HG03280 (cell line): Measurements from ENCODE around the gene ETS1.
A peak's percentile ranks its signal among the peaks of the same experiment; 100 is the strongest.

ENCODE experiments used
- ATAC-seq: cut with Tn5 transposase; IDR thresholded peaks from one replicate; pipeline ENCODE4 v1.9.1; 2021; ENCODE audit warnings: mild to moderate bottlenecking, moderate library complexity; ENCODE audit not compliant: unreplicated experiment

Gene ETS1, protein sequence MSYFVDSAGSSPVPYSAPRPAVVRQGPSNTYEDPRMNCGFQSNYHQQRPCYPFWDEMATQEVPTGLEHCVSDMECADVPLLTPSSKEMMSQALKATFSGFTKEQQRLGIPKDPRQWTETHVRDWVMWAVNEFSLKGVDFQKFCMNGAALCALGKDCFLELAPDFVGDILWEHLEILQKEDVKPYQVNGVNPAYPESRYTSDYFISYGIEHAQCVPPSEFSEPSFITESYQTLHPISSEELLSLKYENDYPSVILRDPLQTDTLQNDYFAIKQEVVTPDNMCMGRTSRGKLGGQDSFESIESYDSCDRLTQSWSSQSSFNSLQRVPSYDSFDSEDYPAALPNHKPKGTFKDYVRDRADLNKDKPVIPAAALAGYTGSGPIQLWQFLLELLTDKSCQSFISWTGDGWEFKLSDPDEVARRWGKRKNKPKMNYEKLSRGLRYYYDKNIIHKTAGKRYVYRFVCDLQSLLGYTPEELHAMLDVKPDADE

DNA sequence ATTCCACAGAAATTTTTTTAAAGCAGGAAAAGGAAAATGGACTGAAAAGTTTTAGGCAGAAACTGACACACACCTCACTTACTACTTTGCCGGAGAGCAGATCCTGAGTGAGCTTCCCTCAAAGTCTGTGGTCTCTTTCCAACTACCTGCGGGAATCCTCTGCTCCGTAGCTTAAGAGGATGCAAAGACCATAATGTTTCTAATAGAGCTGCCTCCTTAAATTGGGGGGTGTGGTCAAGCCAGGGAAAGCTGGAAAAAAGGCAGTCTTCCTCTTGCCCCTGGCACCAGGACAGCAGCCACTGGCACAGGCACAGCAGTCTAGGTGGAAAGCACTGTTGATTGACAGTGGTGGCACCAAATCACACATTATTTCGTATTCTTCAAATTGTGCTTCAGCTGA, at the start of gene ETS1:
Gene ETS1 (minus strand): TSS at position 144 of the 400 bp plus-strand sequence. CDS start 14,428 bp downstream, outside the sequence.
- no peak for ATAC-seq

DNA sequence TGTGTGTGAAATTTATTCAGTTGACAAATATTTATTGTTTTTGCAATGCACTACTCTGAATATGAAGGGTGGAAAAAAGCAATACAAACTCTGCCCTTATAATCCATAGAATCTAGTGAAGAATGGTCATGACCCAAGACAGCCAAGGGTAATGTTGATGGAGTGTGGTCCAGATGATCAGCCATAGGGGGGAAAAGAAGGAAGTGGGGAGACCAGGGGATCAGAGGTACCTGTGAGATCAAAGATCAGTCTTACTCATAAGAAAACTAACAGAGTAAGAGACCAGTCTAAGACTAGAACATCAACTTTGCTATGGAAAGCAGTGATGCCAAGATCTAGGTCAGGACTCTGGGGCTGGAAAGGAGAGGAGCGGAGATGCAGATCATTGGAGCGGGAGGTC, 47.0 kb upstream of the ETS1 start:
- ATAC-seq, result no peak

DNA sequence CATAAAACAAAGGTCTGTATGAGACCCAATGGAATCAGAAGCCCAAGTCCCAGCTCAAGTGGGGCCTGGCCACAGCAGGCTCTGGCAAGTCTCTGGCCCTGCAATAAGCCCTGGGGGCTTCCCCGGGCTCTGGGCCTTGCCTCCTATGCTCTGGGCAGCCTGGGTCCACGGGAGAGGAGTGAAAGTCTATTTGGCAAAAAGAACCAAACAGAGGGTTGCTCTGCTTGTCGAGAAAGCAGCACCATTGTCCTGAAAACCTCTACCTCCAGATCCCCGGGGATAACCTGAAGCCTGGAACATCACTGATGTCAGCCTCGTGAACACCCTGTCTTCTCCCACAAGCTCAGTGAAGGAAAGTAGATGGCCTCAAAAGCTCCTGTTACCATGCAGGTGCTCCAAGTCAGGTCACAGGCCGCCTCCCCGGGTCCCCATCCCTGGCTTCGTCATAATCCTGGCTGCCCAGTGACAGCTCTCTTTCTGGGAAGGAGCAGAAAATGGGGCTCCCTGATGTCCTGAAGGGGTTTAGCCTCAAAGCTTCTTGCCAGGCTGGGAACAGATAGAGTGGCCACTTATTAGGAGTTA, 46.1 kb upstream of the ETS1 start:
- ATAC-seq, result no peak

DNA sequence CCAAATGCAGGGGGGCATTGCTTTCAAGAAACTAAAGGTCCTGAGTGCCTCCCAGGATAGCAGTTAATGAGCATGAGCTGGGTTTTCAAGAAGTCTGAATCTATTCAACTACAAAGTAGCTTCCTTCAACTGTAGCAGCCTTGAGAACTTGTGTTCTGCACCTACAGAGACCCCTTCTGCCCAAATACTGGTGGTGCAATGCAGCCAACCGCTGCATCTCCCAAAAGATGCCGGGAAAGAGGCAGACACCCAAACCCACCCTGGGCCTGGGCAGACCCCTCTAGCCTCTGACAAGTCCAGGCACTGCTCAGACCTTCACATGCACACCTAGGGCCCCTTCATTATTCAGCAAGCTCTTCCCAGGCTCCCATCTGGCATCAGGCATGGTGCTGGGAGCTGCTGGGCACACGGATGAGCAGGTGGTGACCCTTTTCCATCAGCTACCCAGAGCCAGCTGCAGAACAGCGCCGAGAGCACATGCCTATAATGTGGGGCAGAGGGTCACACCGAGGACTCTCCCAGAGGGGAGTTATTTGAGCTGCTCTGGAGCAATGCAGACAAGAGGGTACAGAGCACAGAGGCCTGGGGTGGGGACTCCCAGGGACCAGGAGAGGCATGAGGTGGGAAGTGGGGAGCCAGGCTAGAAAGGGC, 44.9 kb upstream of the ETS1 start:
- ATAC-seq, result no peak

DNA sequence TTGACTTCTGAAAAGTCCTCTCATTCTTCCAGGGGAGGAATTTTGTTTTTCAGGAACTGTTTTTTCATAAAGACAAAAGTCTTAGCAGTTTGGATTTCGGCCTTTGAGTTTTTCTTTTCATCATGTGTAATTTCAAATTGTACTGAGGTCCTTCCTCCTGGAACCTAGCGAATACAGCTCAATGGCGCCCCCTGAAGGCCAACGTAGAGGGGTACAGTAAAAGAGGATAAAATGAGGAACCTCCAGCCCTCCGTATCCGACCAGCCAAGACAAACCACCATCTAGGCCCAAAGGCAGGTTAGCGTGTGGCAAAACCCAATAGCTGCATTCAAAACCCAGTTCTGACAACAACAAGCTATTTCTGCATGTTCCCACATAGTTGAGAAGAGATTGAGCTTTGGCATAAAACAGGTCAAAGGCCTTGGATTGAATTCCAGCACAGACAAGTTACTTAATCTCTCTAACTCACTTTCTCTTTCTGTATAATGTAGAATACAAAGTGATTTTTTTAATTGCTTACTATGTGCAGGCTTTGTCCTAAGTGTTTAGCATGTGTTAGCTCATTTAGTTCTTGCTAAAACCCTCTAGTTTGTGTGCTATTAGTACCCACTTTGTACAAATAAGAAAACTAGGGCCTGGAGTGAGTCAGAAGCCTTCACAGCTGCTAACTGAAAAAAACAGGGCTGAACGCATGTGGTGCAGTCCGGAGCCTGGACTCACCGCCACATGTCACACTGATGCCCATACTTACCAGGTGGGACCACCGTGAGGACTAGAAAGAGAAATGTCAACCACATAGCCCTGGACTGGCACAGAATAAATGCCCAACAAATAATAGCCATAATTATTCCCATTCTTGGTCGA, 43.2 kb upstream of the ETS1 start:
- peak; percentile 64 for ATAC-seq

DNA sequence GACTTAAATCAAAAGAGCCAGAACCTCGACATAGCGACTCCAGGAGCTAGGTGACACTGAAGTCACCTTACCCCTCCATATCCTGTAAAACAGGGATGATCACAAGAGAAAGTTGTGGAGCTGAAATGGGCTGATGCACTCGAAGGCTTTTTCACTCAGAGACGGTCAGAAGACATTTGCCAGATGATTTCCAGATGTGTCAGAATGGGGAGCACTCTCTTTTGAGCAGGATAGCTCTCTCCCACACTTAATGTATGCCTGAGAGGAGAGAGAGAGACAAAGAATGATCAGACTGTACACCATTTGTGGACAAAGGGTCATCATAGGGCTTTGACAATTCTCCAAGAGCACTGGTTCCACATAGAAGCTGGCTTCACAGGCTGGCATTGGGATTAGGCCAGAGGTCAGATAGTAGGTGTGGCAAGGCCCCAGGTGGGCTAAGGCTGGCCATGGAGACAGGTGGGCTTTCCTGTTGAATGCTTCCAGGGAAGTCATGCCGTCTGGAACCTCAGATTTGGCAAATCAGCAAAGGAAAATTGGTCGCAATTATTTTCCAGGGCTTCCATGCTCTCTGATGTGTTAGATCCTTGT, 42.3 kb upstream of the ETS1 start:
- ATAC-seq, result no peak

DNA sequence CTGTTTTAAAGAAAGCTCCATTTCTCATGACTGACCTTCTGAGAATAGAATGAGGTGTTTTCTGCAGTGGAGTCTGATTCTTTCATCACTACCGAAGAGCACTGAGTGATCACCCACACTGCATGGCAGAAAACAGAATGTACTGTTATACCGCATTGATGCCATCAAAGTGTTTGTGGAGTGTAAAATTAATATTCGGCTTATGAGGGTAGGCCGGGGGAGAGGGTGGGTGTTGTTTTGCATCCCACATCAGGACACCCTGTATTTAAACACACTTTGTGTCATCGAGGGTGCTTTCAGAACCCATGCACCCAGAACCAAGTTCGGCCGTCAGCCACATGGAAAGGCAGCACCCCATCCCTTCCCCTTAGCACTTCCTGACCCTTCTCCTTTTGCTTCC, 41.3 kb upstream of the ETS1 start:
- no peak for ATAC-seq

DNA sequence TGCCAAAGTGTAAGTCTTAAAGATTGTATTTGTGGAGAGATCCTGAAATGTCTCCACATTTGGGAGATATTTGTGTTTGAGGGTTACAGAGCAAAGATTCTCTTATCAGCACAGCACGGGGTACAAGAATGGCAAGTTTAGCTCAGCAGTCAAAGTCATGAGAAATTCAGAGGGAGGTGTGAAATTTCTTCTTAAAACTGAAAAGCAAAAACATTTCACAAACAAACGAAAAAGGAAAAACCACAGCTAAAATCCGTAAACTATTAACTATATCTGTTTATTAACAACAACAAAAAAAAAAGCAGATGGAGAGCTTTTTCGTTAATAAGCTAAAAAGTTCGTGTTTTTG, 40.9 kb upstream of the ETS1 start:
- peak; percentile 10 for ATAC-seq

DNA sequence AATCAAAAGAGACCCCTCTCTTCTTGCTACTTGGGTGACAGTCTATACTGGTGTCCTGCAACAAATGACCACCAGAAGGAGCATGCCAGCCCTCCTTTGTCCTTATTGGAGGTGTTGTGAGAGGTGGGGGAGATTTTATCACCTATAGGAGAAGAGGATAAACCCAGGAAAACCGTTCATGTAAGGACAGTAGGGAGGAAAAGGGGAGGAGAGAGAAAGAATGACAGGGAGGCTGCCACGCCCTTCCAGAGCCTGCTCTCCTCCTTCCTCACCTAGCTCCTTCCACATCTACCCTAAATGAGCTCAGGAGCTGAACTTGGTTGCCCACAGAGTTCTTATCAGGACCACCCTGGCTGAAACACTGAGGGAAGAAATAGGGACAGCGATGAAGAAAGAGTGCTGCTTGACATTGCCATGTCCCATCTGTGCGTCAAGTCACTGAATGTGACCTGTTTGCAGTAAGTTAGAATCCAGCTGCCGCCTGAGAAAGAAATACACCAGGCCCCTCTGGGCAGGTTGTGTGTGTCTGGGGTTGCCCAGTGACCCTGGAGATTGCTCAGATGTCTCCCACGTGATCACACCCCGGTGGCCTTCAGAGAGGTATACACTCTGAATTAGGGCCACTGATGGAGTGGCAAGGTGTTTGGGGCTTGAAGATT, 40.4 kb upstream of the ETS1 start:
- peak; percentile 35 for ATAC-seq

DNA sequence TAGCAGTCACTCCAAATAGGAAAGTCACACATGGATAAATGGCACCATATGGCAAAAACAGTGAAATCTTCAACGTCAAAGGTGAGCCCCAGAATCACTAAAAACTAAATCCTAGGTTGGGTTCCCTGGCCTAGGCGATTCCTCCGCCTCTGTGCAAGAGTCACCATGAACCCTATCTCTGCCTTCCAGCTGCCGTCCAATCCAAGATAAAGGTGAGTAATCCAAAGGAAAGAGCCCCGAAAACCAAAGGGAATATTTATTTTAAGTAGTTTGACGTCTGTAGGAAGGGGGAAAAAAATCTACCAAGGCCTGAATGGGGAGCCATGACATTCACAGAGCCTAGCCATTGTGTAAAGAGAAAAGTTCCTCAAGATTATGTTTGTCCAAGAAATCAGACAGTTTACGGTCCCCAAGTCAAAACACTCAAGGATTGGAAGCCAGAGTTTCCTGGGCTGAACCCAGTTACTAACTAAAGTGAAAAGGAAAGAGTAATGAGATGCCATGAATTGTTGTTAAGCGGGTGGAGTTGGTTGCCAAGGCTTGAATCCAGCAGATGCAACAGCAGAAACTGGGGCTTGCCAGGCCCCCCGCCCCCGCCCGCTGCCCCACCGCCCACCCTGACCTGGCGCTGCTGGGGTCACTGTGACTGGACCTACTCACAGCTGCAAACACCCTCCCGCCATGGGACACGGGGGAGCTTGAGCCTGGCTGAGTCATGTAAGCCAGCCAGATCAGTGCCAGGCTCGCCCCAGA, 39.7 kb upstream of the ETS1 start:
- no peak for ATAC-seq

DNA sequence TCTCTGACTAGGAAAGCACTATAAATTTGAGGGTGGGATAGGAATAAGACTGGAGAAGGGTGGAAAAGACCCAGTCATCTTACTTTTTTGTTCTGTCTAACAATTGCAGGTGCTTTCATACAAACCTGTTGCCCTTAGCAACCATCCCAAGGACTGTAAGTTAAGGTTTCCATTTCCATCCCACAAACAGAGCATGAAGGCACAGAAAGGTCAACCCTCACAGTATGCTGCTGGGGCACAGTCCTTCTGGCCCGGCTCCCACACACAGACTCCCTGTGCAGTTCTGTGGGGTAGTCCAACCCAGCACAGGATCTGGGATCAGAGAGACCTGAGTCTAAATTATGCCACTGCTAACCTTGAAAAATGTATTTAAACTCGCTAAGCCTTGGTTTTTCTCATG, 38.4 kb upstream of the ETS1 start:
- ATAC-seq, result no peak

DNA sequence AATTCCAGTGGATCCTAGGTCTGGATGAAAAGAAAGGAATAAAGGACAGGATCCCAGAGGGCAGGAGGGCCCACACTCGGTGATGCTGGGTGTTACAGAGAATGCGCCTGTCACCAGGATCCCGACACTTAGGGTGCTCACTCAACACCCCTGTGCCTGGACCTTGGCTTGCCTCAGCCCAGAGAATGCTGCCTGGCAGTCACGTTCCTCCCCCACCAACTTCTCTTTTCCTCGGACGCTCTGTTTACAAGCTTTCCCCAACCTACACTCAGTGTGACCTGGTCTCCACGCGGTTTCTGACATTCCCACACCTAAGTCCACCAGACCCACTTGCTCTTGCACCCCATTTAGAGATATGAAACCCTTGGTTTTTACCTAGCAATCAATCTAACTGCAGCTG, 38.0 kb upstream of the ETS1 start:
- no peak for ATAC-seq

DNA sequence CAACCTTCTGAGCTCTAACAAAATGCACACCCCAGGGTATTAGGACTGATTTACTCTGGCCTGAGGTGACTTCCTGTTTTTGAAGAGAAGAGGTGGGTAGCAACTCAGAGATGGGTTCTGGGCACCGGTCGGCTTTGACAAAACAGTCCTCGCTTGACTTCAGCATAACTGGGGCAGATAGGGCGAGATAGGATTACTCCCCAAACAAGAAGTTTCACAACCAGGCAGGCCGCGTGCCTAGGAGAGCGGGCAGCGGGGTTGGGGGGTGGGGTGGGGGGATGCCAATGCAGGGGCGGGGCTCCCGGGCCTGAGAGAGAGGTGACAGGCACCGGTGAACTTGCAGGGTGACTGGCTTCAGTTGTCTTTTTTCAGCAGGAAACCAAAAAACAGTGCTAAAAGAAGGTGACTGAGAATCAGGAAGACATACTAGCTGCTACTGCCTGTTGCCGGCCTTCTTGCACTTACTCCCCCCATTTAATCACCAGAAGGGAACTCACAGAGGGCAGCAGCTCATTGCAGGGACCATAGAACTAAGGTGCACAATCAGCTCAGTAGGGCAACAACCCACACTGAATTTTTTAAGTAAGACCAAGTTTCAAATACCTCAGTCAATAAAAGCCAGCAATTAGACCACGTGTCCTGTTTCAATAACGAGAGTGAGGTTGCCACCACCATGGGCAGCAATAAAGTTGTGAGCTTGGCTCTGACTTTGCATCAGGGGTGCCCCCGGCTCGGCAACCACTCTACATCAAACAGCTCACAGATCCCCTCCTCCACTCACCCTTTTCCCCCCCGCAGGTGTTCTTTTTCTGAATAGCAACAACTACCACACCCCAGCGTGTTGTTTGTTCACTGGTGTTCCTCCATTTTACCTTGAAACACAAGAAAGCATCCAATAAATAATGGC, 37.2 kb upstream of the ETS1 start:
- peak; percentile 48 for ATAC-seq

DNA sequence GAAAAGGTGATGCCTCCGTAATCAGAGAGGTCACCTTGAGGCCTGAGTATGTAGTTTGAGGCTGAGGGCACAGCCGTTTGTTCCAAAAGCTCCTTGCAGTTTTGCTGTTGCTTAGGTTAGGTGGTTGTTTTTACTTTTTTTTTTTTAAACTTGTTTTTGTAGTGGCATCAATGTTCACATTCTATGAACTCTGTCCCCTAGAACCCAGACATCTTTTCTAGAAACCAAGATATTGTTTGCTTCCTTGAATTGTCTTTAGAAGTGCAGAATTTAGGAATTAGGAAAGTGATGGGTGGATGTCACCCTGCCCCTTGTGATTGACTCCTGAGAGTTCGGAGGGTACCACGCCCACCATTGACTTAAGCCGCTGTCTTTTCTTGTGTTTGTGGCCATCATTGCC, 35.7 kb upstream of the ETS1 start:
- no peak for ATAC-seq

DNA sequence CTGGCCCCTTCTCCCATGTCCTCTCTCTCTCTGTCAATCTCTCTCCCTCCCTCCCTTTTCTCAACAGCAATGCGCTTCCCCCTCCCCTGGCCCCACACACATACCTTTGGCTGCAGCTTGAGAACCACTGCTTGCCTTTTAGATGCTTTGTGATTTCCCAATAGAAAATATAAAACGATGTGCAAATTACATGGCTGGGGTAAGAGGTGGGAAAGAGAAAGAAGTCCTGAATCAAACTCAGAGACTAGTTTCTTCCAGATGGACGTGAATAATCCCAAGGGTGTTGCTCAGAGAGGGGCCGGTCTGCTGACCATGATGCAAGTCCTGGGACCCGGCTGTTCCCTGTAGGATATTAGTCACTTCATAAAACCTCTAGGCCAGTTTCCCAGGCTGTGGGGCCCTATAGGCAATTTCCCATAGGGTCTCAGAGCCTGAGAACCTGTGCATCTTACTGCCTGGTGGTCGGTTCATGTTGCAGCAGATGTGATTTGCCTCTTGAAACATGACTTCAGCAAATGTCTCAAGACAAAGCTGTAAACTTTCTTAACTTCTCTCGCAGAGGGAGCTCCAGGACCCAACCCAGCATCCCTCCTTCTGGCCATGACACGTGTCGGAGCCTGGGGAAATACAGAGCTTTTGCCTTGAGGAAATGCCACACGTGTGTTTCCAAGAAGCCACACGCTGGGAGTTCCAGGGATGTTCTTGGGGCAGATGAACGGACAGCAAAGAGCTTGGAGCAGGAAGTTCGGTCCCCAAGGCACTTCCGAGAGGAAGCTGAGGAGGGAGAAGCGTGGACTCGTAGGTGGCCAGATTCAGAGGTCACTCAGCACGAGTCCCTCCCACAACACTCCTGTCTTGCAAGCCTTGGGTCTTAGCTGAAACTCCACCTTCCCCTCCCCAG, 34.5 kb upstream of the ETS1 start:
- no peak for ATAC-seq

DNA sequence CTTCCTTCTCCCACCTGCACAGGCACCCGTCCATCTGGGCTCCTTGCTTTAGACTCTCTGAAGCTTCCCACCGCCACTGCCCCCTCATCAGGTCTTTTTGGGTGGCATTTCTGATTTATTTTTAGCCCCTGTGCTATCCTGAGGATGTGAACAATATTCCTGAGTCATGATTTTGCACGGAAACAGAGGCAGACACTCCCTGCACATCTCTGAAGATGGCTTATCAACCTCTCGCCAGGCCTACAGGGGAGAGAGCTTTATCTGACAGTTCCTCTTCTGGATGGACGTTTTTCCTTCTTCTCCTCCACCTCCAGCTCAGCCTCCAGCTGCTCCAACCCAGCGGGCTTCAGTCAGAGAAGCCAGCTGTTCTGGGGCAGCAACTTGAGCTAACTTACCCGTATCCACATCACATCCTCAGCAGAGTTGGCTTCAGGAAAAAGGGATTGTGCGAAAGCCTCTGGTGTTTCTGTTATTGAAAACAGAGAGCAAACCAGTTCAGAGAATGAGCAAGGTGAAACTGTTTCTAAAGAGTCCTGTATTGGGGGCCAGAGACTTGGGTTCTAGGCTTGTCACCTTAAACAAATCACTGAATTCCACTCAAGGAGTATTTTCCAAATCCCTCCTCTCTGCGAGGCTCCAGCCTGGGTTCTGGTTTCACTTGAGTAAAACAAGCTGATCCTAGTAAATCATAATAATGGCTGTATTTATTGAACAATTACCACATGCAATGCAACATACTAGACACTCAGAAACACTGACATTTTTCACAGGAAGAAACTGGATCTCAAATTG, 33.1 kb upstream of the ETS1 start:
- no peak for ATAC-seq
